H9 (cell line): Measurements from ENCODE around the gene C1S. TPM values are rescaled to one million over a fixed set of nuclear protein-coding genes. Genes with fewer than 3 reads are reported as not detected.

Experiments
- DNase-seq: peaks from one replicate; pipeline ENCODE4 v3.0.0-alpha.2; 2017
- H2AFZ ChIP-seq: one replicate; pipeline ENCODE4 v1.6.1; 2013; ENCODE audit warnings: mild to moderate bottlenecking, low read length, control low read depth, moderate library complexity
- H2AK5ac ChIP-seq: 2 replicates; pipeline ENCODE4 v1.6.1; 2013; ENCODE audit warnings: low read length, control low read depth, mixed read lengths; ENCODE audit not compliant: insufficient read length
- H2BK120ac ChIP-seq: one replicate; pipeline ENCODE4 v1.6.1; 2013; ENCODE audit warnings: low read depth, mild to moderate bottlenecking, low read length, control low read depth, inconsistent platforms; ENCODE audit not compliant: poor library complexity, severe bottlenecking
- H2BK12ac ChIP-seq: 2 replicates; pipeline ENCODE4 v1.6.1; 2013; ENCODE audit warnings: low read length, control low read depth, mixed read lengths, low read depth; ENCODE audit not compliant: insufficient read length
- H2BK15ac ChIP-seq: 2 replicates; pipeline ENCODE4 v1.6.1; 2013; ENCODE audit warnings: low read depth, low read length, control low read depth
- H2BK20ac ChIP-seq: one replicate; pipeline ENCODE4 v1.6.1; 2013; ENCODE audit warnings: low read depth, mild to moderate bottlenecking, low read length, control low read depth, inconsistent platforms; ENCODE audit not compliant: poor library complexity, severe bottlenecking
- H2BK5ac ChIP-seq: 2 replicates; pipeline ENCODE4 v1.6.1; 2013; ENCODE audit warnings: low read length, control low read depth, mixed read lengths; ENCODE audit not compliant: insufficient read length
- H3K14ac ChIP-seq: 2 replicates; pipeline ENCODE4 v1.6.1; 2013; ENCODE audit warnings: low read length, control low read depth; ENCODE audit not compliant: insufficient read depth
- H3K18ac ChIP-seq: 2 replicates; pipeline ENCODE4 v1.6.1; 2013; ENCODE audit warnings: low read depth, mild to moderate bottlenecking, mixed read lengths, low read length, control low read depth; ENCODE audit not compliant: insufficient read length
- H3K23ac ChIP-seq: 2 replicates; pipeline ENCODE4 v1.6.1; 2013; ENCODE audit warnings: low read length, control low read depth, mixed read lengths, low read depth; ENCODE audit not compliant: insufficient read length
- H3K23me2 ChIP-seq: 2 replicates; pipeline ENCODE4 v1.6.1; 2013; ENCODE audit warnings: low read depth, mild to moderate bottlenecking, mixed read lengths, low read length, control low read depth; ENCODE audit not compliant: insufficient read length, poor library complexity, severe bottlenecking
- H3K27ac ChIP-seq: 2 replicates; pipeline ENCODE4 v1.5.1; 2013; ENCODE audit warnings: low read length, control low read depth, mixed read lengths, low read depth; ENCODE audit not compliant: insufficient read length
- H3K27me3 ChIP-seq: 2 replicates; pipeline ENCODE4 v1.6.1; 2013; ENCODE audit warnings: low read length, control low read depth, inconsistent platforms; ENCODE audit not compliant: insufficient read depth
- H3K4ac ChIP-seq: 2 replicates; pipeline ENCODE4 v1.6.1; 2013; ENCODE audit warnings: low read depth, mild to moderate bottlenecking, control low read depth, inconsistent platforms, low read length, moderate library complexity
- H3K4me1 ChIP-seq: 2 replicates; pipeline ENCODE4 v1.6.1; 2013; ENCODE audit warnings: low read length, control low read depth, inconsistent platforms; ENCODE audit not compliant: insufficient read depth
- H3K4me2 ChIP-seq: 2 replicates; pipeline ENCODE4 v1.6.1; 2013; ENCODE audit warnings: low read length, control low read depth, mixed read lengths; ENCODE audit not compliant: insufficient read length, insufficient read depth
- H3K56ac ChIP-seq: 2 replicates; pipeline ENCODE4 v1.6.1; 2013; ENCODE audit warnings: low read depth, mild to moderate bottlenecking, mixed read lengths, low read length, control low read depth; ENCODE audit not compliant: insufficient read length
- H3K79me1 ChIP-seq: 2 replicates; pipeline ENCODE4 v1.6.1; 2013; ENCODE audit warnings: low read depth, mild to moderate bottlenecking, moderate library complexity, low read length, control low read depth, inconsistent platforms; ENCODE audit not compliant: insufficient read depth, poor library complexity, severe bottlenecking
- H3K79me2 ChIP-seq: 2 replicates; pipeline ENCODE4 v1.6.1; 2013; ENCODE audit warnings: low read length, control low read depth, inconsistent platforms; ENCODE audit not compliant: insufficient read depth
- H3K9ac ChIP-seq: 2 replicates; pipeline ENCODE4 v1.6.1; 2013; ENCODE audit warnings: low read length, control low read depth, mixed read lengths; ENCODE audit not compliant: insufficient read length; ENCODE audit errors: extremely low read depth
- H3K9me3 ChIP-seq: one replicate; pipeline ENCODE4 v1.6.1; 2013; ENCODE audit warnings: low read depth, low read length, inconsistent platforms; ENCODE audit not compliant: control insufficient read depth
- H3T11ph ChIP-seq: one replicate; pipeline ENCODE4 v1.6.1; 2013; ENCODE audit warnings: mild to moderate bottlenecking, low read length, control low read depth, inconsistent platforms
- H4K20me1 ChIP-seq: one replicate; pipeline ENCODE4 v1.6.1; 2013; ENCODE audit not compliant: control insufficient read depth, insufficient read length, insufficient read depth
- H4K5ac ChIP-seq: 2 replicates; pipeline ENCODE4 v1.6.1; 2013; ENCODE audit warnings: low read depth, mild to moderate bottlenecking, mixed read lengths, low read length, control low read depth; ENCODE audit not compliant: insufficient read length
- H4K8ac ChIP-seq: replicated peaks from 2 replicates; pipeline ENCODE4 v1.6.1; 2013; ENCODE audit warnings: low read length, control low read depth, mixed read lengths, low read depth; ENCODE audit not compliant: insufficient read length
- H4K91ac ChIP-seq: 2 replicates; pipeline ENCODE4 v1.6.1; 2013; ENCODE audit warnings: low read depth, mild to moderate bottlenecking, moderate library complexity, mixed read lengths, low read length, control low read depth; ENCODE audit not compliant: insufficient read length
- H3K27ac Mint-ChIP-seq, 3 experiments: 2 replicates in 2 of 3; 3 replicates in 1 of 3; pipeline ENCODE4 v1.8.0; 2020 to 2021; ENCODE audit warnings: mixed read lengths in 3 of 3, mild to moderate bottlenecking in 1 of 3, moderate library complexity in 1 of 3
- H3K27me3 Mint-ChIP-seq: 2 replicates; pipeline ENCODE4 v1.8.0; 2021; ENCODE audit warnings: low read depth, mild to moderate bottlenecking, moderate library complexity, mixed read lengths
- H3K36me3 Mint-ChIP-seq, 3 experiments: 2 replicates in 2 of 3; 3 replicates in 1 of 3; pipeline ENCODE4 v1.8.0; 2020 to 2021; ENCODE audit warnings: low read depth in 3 of 3, mixed read lengths in 3 of 3; ENCODE audit not compliant: insufficient read depth in 1 of 3
- H3K4me1 Mint-ChIP-seq, 2 experiments: 2 replicates each; pipeline ENCODE4 v1.8.0; 2020; ENCODE audit warnings: mixed read lengths in 2 of 2
- H3K4me3 Mint-ChIP-seq, 2 experiments: 2 replicates in 1 of 2; 3 replicates in 1 of 2; pipeline ENCODE4 v1.8.0; 2020 to 2021; ENCODE audit warnings: mild to moderate bottlenecking in 2 of 2, mixed read lengths in 2 of 2, moderate library complexity in 1 of 2
- H3K9me3 Mint-ChIP-seq, 2 experiments: 2 replicates in 1 of 2; 3 replicates in 1 of 2; pipeline ENCODE4 v1.8.0; 2020; ENCODE audit warnings: mild to moderate bottlenecking in 2 of 2, mixed read lengths in 2 of 2, moderate library complexity in 1 of 2
- WGBS: extraction: QIAGEN DNeasy Blood & Tissue Kit; methylation state at CpG from one replicate; pipeline ENCODE4 v1.1.7; 2013; ENCODE audit warnings: missing lambda C conversion rate, low lambda C conversion rate, mixed read lengths; ENCODE audit not compliant: insufficient read length; ENCODE audit errors: extremely low coverage; 5-methylcytosine and 5-hydroxymethylcytosine counted together
- total RNA-seq: library from RNA; stranded (reverse); gene quantifications from 2 replicates; pipeline ENCODE4 v1.2.1, GENCODE V29; 2021
- TF ChIP-seq, protein P1 (sequence below): fragments of 200-600 bp; sonication (generic); conservative IDR thresholded peaks from 3 replicates; pipeline ENCODE4 v1.8.0; 2021; ENCODE audit warnings: antibody characterized with exemption, mild to moderate bottlenecking

C1S gene
- total RNA-seq, 1 experiment from 2014 or later, result 4.2 TPM

- no peak for DNase-seq
- Histone ChIP-seq H3T11ph (no peak overlapping the region), H2AK5ac (no peak overlapping the region), H3K14ac (no peak overlapping the region), H3K23ac (no peak overlapping the region), H4K5ac (no peak overlapping the region), H3K9ac (no peak overlapping the region), H4K20me1 (no peaks in the 10 kb centered on the region), H4K91ac (no peak overlapping the region), H2BK120ac (no peak overlapping the region), H2AFZ (no peak overlapping the region), H3K4ac (no peak overlapping the region), H3K27me3 (no peaks in the 10 kb centered on the region), H3K4me2 (no peak overlapping the region), H2BK12ac (no peak overlapping the region), H3K4me1 (no peaks in the 10 kb centered on the region), H4K8ac (no peak overlapping the region), H2BK15ac (no peak overlapping the region), H3K27ac (no peak overlapping the region), H3K9me3 (no peaks in the 10 kb centered on the region), H3K79me1 (no peaks in the 10 kb centered on the region), H2BK20ac (no peak overlapping the region), H3K18ac (no peak overlapping the region), H3K23me2 (no peaks in the 10 kb centered on the region), H2BK5ac (no peak overlapping the region), H3K79me2 (0 out of 2 replicates have a peak, but pooled peaks cover 2% of the 10 kb centered on the region), H3K56ac (no peak overlapping the region)
- Mint-ChIP-seq H3K4me1 (no peaks in the 10 kb centered on the region), H3K27ac (no peak overlapping the region), H3K27me3 (peaks cover 9% of the 10 kb centered on the region), H3K36me3 (no peaks in the 10 kb centered on the region), H3K4me3 (no peak overlapping the region), H3K9me3 (no peaks in the 10 kb centered on the region; a peak in 1 of 5 replicates)
- no CpG with 5 or more reads among the region's 7 CpGs for WGBS
- TF ChIP-seq, protein P1, sequence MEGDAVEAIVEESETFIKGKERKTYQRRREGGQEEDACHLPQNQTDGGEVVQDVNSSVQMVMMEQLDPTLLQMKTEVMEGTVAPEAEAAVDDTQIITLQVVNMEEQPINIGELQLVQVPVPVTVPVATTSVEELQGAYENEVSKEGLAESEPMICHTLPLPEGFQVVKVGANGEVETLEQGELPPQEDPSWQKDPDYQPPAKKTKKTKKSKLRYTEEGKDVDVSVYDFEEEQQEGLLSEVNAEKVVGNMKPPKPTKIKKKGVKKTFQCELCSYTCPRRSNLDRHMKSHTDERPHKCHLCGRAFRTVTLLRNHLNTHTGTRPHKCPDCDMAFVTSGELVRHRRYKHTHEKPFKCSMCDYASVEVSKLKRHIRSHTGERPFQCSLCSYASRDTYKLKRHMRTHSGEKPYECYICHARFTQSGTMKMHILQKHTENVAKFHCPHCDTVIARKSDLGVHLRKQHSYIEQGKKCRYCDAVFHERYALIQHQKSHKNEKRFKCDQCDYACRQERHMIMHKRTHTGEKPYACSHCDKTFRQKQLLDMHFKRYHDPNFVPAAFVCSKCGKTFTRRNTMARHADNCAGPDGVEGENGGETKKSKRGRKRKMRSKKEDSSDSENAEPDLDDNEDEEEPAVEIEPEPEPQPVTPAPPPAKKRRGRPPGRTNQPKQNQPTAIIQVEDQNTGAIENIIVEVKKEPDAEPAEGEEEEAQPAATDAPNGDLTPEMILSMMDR, result no peak
Observed at GRCh38 chr12:7067096-7067495, 6.6 kb downstream of the C1S start.
